Glutamatergic neuron (in vitro differentiated cells): Measurements from ENCODE around the gene NARS2. TPM values are rescaled to one million over a fixed set of nuclear protein-coding genes. Genes with fewer than 3 reads are reported as not detected.
"Not testable (repeated sequence)": the region's sequence is repeated elsewhere in the genome, so short reads cannot be mapped to it uniquely, and the experiment has no call there.

Source experiments
- DNase-seq: peaks from one replicate; pipeline ENCODE4 v3.0.0; 2022
- H3K27ac Mint-ChIP-seq: one replicate; pipeline ENCODE4 v1.8.0; 2020; ENCODE audit warnings: mild to moderate bottlenecking, mixed read lengths, inconsistent platforms; ENCODE audit not compliant: unreplicated experiment
- H3K27me3 Mint-ChIP-seq: one replicate; pipeline ENCODE4 v1.8.0; 2020; ENCODE audit warnings: mild to moderate bottlenecking, moderate library complexity, mixed read lengths, inconsistent platforms; ENCODE audit not compliant: unreplicated experiment
- H3K36me3 Mint-ChIP-seq: one replicate; pipeline ENCODE4 v1.8.0; 2020; ENCODE audit warnings: mild to moderate bottlenecking, mixed read lengths, inconsistent platforms; ENCODE audit not compliant: unreplicated experiment
- H3K4me1 Mint-ChIP-seq: one replicate; pipeline ENCODE4 v1.8.0; 2020; ENCODE audit warnings: mild to moderate bottlenecking, low read depth, mixed read lengths, inconsistent platforms; ENCODE audit not compliant: unreplicated experiment
- H3K4me3 Mint-ChIP-seq: one replicate; pipeline ENCODE4 v1.8.0; 2020; ENCODE audit warnings: mild to moderate bottlenecking, mixed read lengths, inconsistent platforms; ENCODE audit not compliant: unreplicated experiment
- H3K9me3 Mint-ChIP-seq: one replicate; pipeline ENCODE4 v1.8.0; 2020; ENCODE audit warnings: mild to moderate bottlenecking, moderate library complexity, mixed read lengths, inconsistent platforms; ENCODE audit not compliant: unreplicated experiment
- total RNA-seq: library from RNA; stranded (reverse); fragmentation: NEBNext Ultra II Directional; extraction: Animal tissue kit (Norgen Biotek cat#: 25700); gene quantifications from one replicate; pipeline ENCODE4 v1.2.1, GENCODE V29; 2021; ENCODE audit not compliant: unreplicated experiment
- TF ChIP-seq, protein P1 (sequence below): fragments of 200-600 bp; sonication (generic); IDR thresholded peaks from one replicate; pipeline ENCODE4 v1.5.0; 2021; ENCODE audit not compliant: partially characterized antibody, unreplicated experiment

The NARS2 gene
- total RNA-seq, 1 donor from 2014 or later = 21.1 TPM

DNA sequence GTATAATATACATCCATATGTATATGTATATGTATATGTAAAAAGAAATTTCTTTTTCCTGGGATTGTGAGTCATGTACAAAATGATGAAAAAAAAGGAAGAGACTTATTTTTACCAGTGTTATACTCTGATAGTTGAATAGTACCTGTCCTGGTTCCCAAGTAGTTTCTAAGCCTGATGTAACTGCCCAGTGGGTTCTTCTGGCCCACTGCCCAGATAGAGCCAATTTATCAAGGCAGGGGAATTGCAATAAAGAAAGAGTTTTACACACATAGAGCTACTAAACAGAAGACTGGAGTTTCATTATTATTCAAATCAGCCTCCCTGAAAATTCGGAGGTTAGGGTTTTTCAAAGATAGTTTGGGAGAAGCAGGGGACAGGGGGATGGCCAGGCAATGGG, 29.1 kb upstream of the NARS2 start:
- no peak for DNase-seq
- H3K27ac Mint-ChIP-seq = no peak overlapping the region
- H3K4me1 Mint-ChIP-seq = no peaks in the 10 kb centered on the region
- H3K9me3 Mint-ChIP-seq = peaks cover 1% of the 10 kb centered on the region
- TF ChIP-seq, protein P1, sequence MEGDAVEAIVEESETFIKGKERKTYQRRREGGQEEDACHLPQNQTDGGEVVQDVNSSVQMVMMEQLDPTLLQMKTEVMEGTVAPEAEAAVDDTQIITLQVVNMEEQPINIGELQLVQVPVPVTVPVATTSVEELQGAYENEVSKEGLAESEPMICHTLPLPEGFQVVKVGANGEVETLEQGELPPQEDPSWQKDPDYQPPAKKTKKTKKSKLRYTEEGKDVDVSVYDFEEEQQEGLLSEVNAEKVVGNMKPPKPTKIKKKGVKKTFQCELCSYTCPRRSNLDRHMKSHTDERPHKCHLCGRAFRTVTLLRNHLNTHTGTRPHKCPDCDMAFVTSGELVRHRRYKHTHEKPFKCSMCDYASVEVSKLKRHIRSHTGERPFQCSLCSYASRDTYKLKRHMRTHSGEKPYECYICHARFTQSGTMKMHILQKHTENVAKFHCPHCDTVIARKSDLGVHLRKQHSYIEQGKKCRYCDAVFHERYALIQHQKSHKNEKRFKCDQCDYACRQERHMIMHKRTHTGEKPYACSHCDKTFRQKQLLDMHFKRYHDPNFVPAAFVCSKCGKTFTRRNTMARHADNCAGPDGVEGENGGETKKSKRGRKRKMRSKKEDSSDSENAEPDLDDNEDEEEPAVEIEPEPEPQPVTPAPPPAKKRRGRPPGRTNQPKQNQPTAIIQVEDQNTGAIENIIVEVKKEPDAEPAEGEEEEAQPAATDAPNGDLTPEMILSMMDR = no peak
- H3K27me3 Mint-ChIP-seq = no peaks in the 10 kb centered on the region
- no peak overlapping the region for H3K4me3 Mint-ChIP-seq
- no peaks in the 10 kb centered on the region for H3K36me3 Mint-ChIP-seq

DNA sequence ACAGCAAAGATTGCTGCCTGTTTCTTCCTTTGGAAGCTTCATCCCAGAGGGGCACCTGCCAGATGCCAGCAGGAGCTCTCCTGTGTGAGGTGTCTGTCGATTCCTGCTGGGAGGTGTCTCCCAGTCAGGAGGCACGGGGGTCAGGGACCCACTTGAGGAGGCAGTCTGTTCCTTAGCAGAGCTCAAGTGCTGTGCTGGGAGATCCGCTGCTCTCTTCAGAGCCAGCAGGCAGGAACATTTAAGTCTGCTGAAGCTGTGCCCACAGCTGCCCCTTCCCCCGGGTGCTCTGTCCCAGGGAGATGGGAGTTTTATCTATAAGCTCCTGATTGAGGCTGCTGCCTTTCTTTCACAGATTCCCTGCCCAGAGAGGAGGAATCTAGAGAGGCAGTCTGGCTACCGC, 28.1 kb upstream of the NARS2 start:
- not testable (repeated sequence) for H3K9me3 Mint-ChIP-seq, H3K4me3 Mint-ChIP-seq, H3K4me1 Mint-ChIP-seq, H3K27me3 Mint-ChIP-seq, H3K36me3 Mint-ChIP-seq, H3K27ac Mint-ChIP-seq, DNase-seq

DNA sequence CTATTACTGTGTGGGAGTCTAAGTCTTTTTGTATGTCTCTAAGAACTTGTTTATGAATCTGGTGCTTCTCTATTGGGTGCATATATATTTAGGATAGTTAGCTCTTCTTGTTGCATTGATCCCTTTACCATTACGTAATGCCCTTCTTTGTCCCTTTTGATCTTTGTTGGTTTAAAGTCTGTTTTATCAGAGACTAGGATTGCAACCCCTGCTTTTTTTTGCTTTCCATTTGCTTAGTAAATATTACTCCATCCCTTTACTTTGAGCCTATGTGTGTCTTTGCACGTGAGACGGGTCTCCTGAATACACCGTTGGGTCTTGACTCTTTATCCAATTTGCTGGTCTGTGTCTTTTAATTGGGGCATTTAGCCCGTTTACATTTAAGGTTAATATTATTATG, 26.4 kb upstream of the NARS2 start:
- H3K27me3 Mint-ChIP-seq, H3K36me3 Mint-ChIP-seq, H3K4me3 Mint-ChIP-seq, DNase-seq, H3K9me3 Mint-ChIP-seq, H3K4me1 Mint-ChIP-seq, H3K27ac Mint-ChIP-seq: not testable (repeated sequence)

DNA sequence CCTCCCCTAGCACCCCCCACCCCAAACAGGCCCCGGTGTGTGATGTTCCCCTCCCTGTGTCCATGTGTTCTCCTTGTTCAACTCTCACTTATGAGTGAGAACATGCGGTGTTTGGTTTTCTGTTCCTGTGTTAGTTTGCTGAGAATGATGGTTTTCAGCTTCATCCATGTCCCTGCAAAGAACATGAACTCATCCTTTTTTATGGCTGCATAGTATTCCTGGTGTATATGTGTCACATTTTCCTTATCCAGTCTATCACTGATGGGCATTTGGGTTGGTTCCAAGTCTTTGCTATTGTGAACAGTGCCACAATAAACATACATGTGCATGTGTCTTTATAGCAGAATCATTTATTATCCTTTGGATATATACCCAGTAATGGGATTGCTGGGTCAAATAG, 22.9 kb upstream of the NARS2 start:
- H3K27me3 Mint-ChIP-seq, DNase-seq, H3K27ac Mint-ChIP-seq, H3K4me3 Mint-ChIP-seq, H3K9me3 Mint-ChIP-seq, H3K4me1 Mint-ChIP-seq, H3K36me3 Mint-ChIP-seq: not testable (repeated sequence)

DNA sequence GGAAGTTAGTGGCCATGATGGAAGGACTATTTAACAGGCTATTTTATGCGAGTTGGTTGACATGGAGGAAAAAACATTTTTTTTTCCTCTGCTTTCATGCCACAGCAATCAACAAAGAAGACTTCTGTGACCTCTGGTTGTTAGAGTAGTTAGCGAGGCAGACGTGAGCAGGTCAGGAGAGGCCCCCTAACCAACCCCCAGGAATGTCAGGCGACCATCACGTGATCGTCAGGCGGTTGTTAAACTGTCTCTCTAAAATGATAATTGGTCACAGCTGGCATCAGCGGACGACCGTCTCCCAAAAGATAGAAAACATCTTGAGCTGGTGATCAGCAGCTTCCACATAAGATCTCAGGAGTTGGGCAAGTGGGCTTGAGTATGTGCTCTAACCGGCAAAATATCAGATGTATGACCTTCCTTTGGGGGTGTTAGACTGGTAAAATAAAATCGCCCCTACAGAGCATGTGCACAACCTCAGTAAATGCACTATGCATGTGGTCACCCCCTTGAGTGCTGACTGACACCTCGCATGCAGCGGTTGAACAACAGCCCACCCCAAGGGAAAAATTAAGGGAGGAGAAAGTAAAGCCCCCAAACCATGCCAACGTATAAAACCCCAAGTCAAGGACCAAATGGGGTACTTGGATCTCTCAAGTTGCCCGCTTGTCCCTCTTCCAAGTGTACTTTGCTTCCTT, 20.9 kb upstream of the NARS2 start:
- TF ChIP-seq, protein P1 = no peak
- DNase-seq = no peak
- H3K36me3 Mint-ChIP-seq = no peaks in the 10 kb centered on the region
- H3K4me3 Mint-ChIP-seq = no peak overlapping the region
- H3K9me3 Mint-ChIP-seq = peaks cover 1% of the 10 kb centered on the region
- no peaks in the 10 kb centered on the region for H3K27me3 Mint-ChIP-seq
- H3K4me1 Mint-ChIP-seq = no peaks in the 10 kb centered on the region
- no peak overlapping the region for H3K27ac Mint-ChIP-seq

DNA sequence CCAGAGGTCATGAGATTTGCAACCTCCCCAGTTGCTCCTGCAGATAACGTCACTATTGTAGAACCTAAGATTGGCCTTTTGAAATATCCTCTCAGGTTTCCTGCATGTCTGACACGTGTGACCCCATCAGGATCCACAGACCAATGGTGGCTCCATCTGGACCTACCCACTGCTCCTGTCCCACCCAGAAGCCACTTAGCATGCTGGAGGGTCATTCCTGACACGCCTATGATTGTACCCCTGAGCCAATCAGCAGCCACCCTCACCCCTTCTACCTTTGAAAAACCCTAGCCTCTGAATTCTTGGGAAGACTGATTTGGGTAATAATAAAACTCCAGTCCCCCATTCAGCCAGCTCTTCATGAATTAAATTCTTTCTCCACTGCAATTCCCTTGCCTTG, 20.1 kb upstream of the NARS2 start:
- no peak overlapping the region for H3K27ac Mint-ChIP-seq
- TF ChIP-seq, protein P1 = no peak
- H3K4me1 Mint-ChIP-seq = no peaks in the 10 kb centered on the region
- H3K9me3 Mint-ChIP-seq = peaks cover 1% of the 10 kb centered on the region
- no peaks in the 10 kb centered on the region for H3K36me3 Mint-ChIP-seq
- H3K27me3 Mint-ChIP-seq = no peaks in the 10 kb centered on the region
- H3K4me3 Mint-ChIP-seq = no peak overlapping the region
- DNase-seq = no peak
